Trophoblast cell (in vitro differentiated cells and primary cell): ENCODE data around the gene PLS1.
A peak's percentile ranks its signal among the peaks of the same experiment; 100 is the strongest.

Experiments
- DNase-seq, 2 donors: peaks; one replicate each; pipeline ENCODE4 v3.0.0-alpha.2; 2016
- H2AFZ ChIP-seq: 2 replicates; pipeline ENCODE4 v1.6.1; 2013; ENCODE audit warnings: low read length, moderate library complexity, mild to moderate bottlenecking; ENCODE audit not compliant: insufficient read depth, poor library complexity
- H2AK5ac ChIP-seq: 2 replicates; pipeline ENCODE4 v1.6.1; 2013; ENCODE audit warnings: mild to moderate bottlenecking, low read length
- H2BK120ac ChIP-seq: 2 replicates; pipeline ENCODE4 v1.6.1; 2013; ENCODE audit warnings: low read length, mild to moderate bottlenecking, moderate library complexity; ENCODE audit not compliant: insufficient read depth, poor library complexity
- H2BK12ac ChIP-seq: 2 replicates; pipeline ENCODE4 v1.6.1; 2013; ENCODE audit warnings: mild to moderate bottlenecking, low read length, moderate library complexity
- H2BK5ac ChIP-seq: 2 replicates; pipeline ENCODE4 v1.6.1; 2013; ENCODE audit warnings: low read length, low read depth, moderate library complexity, mild to moderate bottlenecking; ENCODE audit not compliant: poor library complexity
- H3K14ac ChIP-seq: 2 replicates; pipeline ENCODE4 v1.6.1; 2013; ENCODE audit warnings: mild to moderate bottlenecking, low read length
- H3K18ac ChIP-seq: 2 replicates; pipeline ENCODE4 v1.6.1; 2013; ENCODE audit warnings: mild to moderate bottlenecking, low read length
- H3K23ac ChIP-seq: 2 replicates; pipeline ENCODE4 v1.6.1; 2013; ENCODE audit warnings: low read length
- H3K27ac ChIP-seq: 2 replicates; pipeline ENCODE4 v1.5.1; 2013; ENCODE audit warnings: low read depth, mild to moderate bottlenecking, inconsistent platforms, low read length, moderate library complexity
- H3K27me3 ChIP-seq: 2 replicates; pipeline ENCODE4 v1.6.1; 2013; ENCODE audit warnings: inconsistent platforms, mild to moderate bottlenecking, low read length, moderate library complexity; ENCODE audit not compliant: insufficient read depth
- H3K36me3 ChIP-seq, 2 experiments: 1 replicate in 1 of 2; 2 replicates in 1 of 2; pipeline ENCODE4 v1.6.1; 2013; ENCODE audit warnings: low read length in 2 of 2, mild to moderate bottlenecking in 2 of 2, moderate library complexity in 1 of 2; ENCODE audit not compliant: insufficient read depth in 2 of 2, control insufficient read depth in 1 of 2
- H3K4ac ChIP-seq: 2 replicates; pipeline ENCODE4 v1.6.1; 2013; ENCODE audit warnings: low read depth, mild to moderate bottlenecking, low read length, moderate library complexity
- H3K4me1 ChIP-seq, 2 experiments: 1 replicate in 1 of 2; 2 replicates in 1 of 2; pipeline ENCODE4 v1.6.1; 2013; ENCODE audit warnings: low read length in 2 of 2, mild to moderate bottlenecking in 2 of 2, moderate library complexity in 1 of 2; ENCODE audit not compliant: insufficient read depth in 2 of 2, control insufficient read depth in 1 of 2
- H3K4me2 ChIP-seq: 2 replicates; pipeline ENCODE4 v1.6.1; 2013; ENCODE audit warnings: inconsistent platforms, mild to moderate bottlenecking, low read length, moderate library complexity
- H3K4me3 ChIP-seq: 2 replicates; pipeline ENCODE4 v1.5.1; 2013; ENCODE audit warnings: mild to moderate bottlenecking, low read depth, low read length, inconsistent platforms
- H3K79me1 ChIP-seq: one replicate; pipeline ENCODE4 v1.6.1; 2013; ENCODE audit warnings: low read length
- H3K79me2 ChIP-seq: 2 replicates; pipeline ENCODE4 v1.6.1; 2013; ENCODE audit warnings: low read length, mild to moderate bottlenecking; ENCODE audit not compliant: control insufficient read depth, insufficient read depth, poor library complexity
- H3K9ac ChIP-seq: 2 replicates; pipeline ENCODE4 v1.6.1; 2013; ENCODE audit warnings: mild to moderate bottlenecking, low read length
- H3K9me3 ChIP-seq: 2 replicates; pipeline ENCODE4 v1.6.1; 2013; ENCODE audit warnings: low read depth, mild to moderate bottlenecking, control low read depth, inconsistent platforms, low read length; ENCODE audit not compliant: insufficient read depth
- H4K12ac ChIP-seq: 2 replicates; pipeline ENCODE4 v1.6.1; 2013; ENCODE audit warnings: low read depth, mild to moderate bottlenecking, low read length, moderate library complexity
- H4K8ac ChIP-seq: 2 replicates; pipeline ENCODE4 v1.6.1; 2013; ENCODE audit warnings: low read depth, mild to moderate bottlenecking, low read length, moderate library complexity
- H4K91ac ChIP-seq: one replicate; pipeline ENCODE4 v1.6.1; 2013; ENCODE audit warnings: low read depth, mild to moderate bottlenecking, low read length, moderate library complexity
- whole genome bisulfite sequencing: extraction: QIAGEN DNeasy Blood & Tissue Kit; methylation state at CpG from one replicate; pipeline ENCODE4 v1.1.7; 2013; ENCODE audit warnings: missing lambda C conversion rate; ENCODE audit not compliant: insufficient read length, insufficient coverage; ENCODE audit errors: extremely low coverage; 5-methylcytosine and 5-hydroxymethylcytosine counted together

Gene PLS1

DNA sequence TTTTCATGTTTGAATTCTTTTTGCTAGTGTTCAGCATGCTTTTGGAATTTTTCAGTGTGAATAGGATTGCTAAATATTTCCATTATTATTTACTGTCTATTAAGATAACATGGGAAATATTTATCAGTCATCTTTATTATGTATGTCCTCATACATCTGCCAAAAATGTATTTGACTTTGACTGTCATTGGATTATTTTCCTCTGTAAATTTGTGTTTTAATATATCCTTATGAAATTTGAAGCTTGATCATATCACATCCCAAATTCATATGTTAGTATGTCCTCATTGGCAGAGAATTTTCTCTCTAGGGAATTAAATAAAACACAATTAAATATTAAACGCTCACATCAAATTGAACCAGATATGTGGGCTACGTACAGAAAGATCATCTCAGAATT is 95.3 kb downstream of the PLS1 start:
- Histone ChIP-seq H3K79me2 (no peaks in the 10 kb centered on the region), H4K8ac (no peak overlapping the region), H3K4me1 (no peaks in the 10 kb centered on the region), H3K27ac (no peak overlapping the region), H3K79me1 (no peaks in the 10 kb centered on the region), H3K9ac (no peak overlapping the region), H2AK5ac (no peak overlapping the region), H3K4me2 (no peak overlapping the region), H2AFZ (no peak overlapping the region), H3K27me3 (no peaks in the 10 kb centered on the region), H2BK12ac (no peak overlapping the region), H3K18ac (no peak overlapping the region), H3K4ac (no peak overlapping the region), H4K91ac (no peak overlapping the region), H2BK120ac (no peak overlapping the region), H3K9me3 (no peaks in the 10 kb centered on the region), H4K12ac (no peak overlapping the region), H3K23ac (no peak overlapping the region), H2BK5ac (no peak overlapping the region), H3K4me3 (no peak overlapping the region), H3K36me3 (no peaks in the 10 kb centered on the region), H3K14ac (no peak overlapping the region)
- WGBS = no CpG with 5 or more reads among the region's 2 CpGs
- peak in 1 of 2 donors; percentile 43 for DNase-seq

GRCh38 chr3:142693136-142693853 is 97.1 kb downstream of the PLS1 start:
- Histone ChIP-seq H2BK5ac (no peak overlapping the region), H3K27ac (no peak overlapping the region), H4K8ac (no peak overlapping the region), H3K27me3 (no peaks in the 10 kb centered on the region), H3K9me3 (no peaks in the 10 kb centered on the region), H3K79me2 (no peaks in the 10 kb centered on the region), H3K23ac (no peak overlapping the region), H4K91ac (no peak overlapping the region), H2AK5ac (no peak overlapping the region), H3K79me1 (no peaks in the 10 kb centered on the region), H3K18ac (no peak overlapping the region), H3K9ac (no peak overlapping the region), H3K4me3 (no peak overlapping the region), H2AFZ (no peak overlapping the region), H3K4ac (no peak overlapping the region), H3K4me1 (no peaks in the 10 kb centered on the region), H3K14ac (no peak overlapping the region), H3K36me3 (no peaks in the 10 kb centered on the region), H2BK120ac (no peak overlapping the region), H2BK12ac (no peak overlapping the region), H4K12ac (no peak overlapping the region), H3K4me2 (no peak overlapping the region)
- peak; percentile 90 to 94 for DNase-seq
- WGBS = no CpG with 5 or more reads among the region's 7 CpGs

- Histone ChIP-seq H2AFZ (no peak overlapping the region), H3K23ac (no peak overlapping the region), H3K4me1 (no peaks in the 10 kb centered on the region), H2BK12ac (no peak overlapping the region), H3K79me2 (no peaks in the 10 kb centered on the region), H3K36me3 (no peaks in the 10 kb centered on the region), H3K18ac (no peak overlapping the region), H2BK5ac (no peak overlapping the region), H2AK5ac (no peak overlapping the region), H3K4me3 (no peak overlapping the region), H3K27ac (no peak overlapping the region), H3K27me3 (no peaks in the 10 kb centered on the region), H3K9ac (no peak overlapping the region), H4K8ac (no peak overlapping the region), H3K4ac (no peak overlapping the region), H2BK120ac (no peak overlapping the region), H3K4me2 (no peak overlapping the region), H3K9me3 (no peaks in the 10 kb centered on the region), H4K91ac (no peak overlapping the region), H3K14ac (no peak overlapping the region), H3K79me1 (no peaks in the 10 kb centered on the region), H4K12ac (no peak overlapping the region)
- peak in 1 of 2 donors; percentile 39 for DNase-seq
- WGBS = no CpG with 5 or more reads among the region's 1 CpG
These were observed 98.0 kb downstream of the PLS1 start for GRCh38 chr3:142694225-142694624.

GRCh38 chr3:142705198-142705597 is 109.0 kb downstream of the PLS1 start:
- Histone ChIP-seq H3K9ac (no peak overlapping the region), H3K14ac (no peak overlapping the region), H3K4me2 (no peak overlapping the region), H3K4me1 (no peaks in the 10 kb centered on the region), H3K9me3 (no peaks in the 10 kb centered on the region), H2BK5ac (no peak overlapping the region), H3K18ac (no peak overlapping the region), H2AFZ (no peak overlapping the region), H3K79me1 (no peaks in the 10 kb centered on the region), H3K27me3 (no peaks in the 10 kb centered on the region), H2BK120ac (no peak overlapping the region), H3K4ac (no peak overlapping the region), H3K36me3 (no peaks in the 10 kb centered on the region), H2AK5ac (no peak overlapping the region), H3K27ac (no peak overlapping the region), H3K4me3 (no peak overlapping the region), H4K91ac (no peak overlapping the region), H4K12ac (no peak overlapping the region), H3K23ac (no peak overlapping the region), H4K8ac (no peak overlapping the region), H3K79me2 (no peaks in the 10 kb centered on the region), H2BK12ac (no peak overlapping the region)
- DNase-seq = no peak
- no CpG with 5 or more reads among the region's 2 CpGs for WGBS
